ENCODE measurements around the gene ZDHHC8.

The ZDHHC8 gene

GRCh38 chr22:20106205-20106848 lies 25.3 kb upstream of the ZDHHC8 start:
- H3K4me1 ChIP-seq (ENCODE audit: control insufficient read depth, insufficient read depth, low read length), result no peaks in the 10 kb centered on the region
- H3K27ac ChIP-seq (ENCODE audit: low read depth, low read length), result no peak overlapping the region
- no peak overlapping the region for H3K9ac ChIP-seq (ENCODE audit: low read length)
- no peaks in the 10 kb centered on the region for H3K27me3 ChIP-seq (ENCODE audit: control insufficient read depth, insufficient read depth, low read length)
- peaks cover 58% of the 10 kb centered on the region for H3K36me3 ChIP-seq (ENCODE audit: control insufficient read depth, insufficient read depth, low read length)
- no peak overlapping the region for H3K4me3 ChIP-seq (ENCODE audit: low read length)

- Histone ChIP-seq H3K4me3 (ENCODE audit: low read length) (no peak overlapping the region), H3K27ac (ENCODE audit: low read depth, low read length) (no peak overlapping the region), H3K36me3 (ENCODE audit: control insufficient read depth, insufficient read depth, low read length) (peaks cover 59% of the 10 kb centered on the region), H3K4me1 (ENCODE audit: control insufficient read depth, insufficient read depth, low read length) (no peaks in the 10 kb centered on the region), H3K9ac (ENCODE audit: low read length) (no peak overlapping the region), H3K27me3 (ENCODE audit: control insufficient read depth, insufficient read depth, low read length) (no peaks in the 10 kb centered on the region)
Observed at GRCh38 chr22:20106849-20107237, 24.8 kb upstream of the ZDHHC8 start.

GRCh38 chr22:20107471-20107901 lies 24.1 kb upstream of the ZDHHC8 start:
- no peak overlapping the region for H3K9ac ChIP-seq (ENCODE audit: low read length)
- no peak overlapping the region for H3K4me3 ChIP-seq (ENCODE audit: low read length)
- no peaks in the 10 kb centered on the region for H3K4me1 ChIP-seq (ENCODE audit: control insufficient read depth, insufficient read depth, low read length)
- no peaks in the 10 kb centered on the region for H3K27me3 ChIP-seq (ENCODE audit: control insufficient read depth, insufficient read depth, low read length)
- H3K27ac ChIP-seq (ENCODE audit: low read depth, low read length), result no peak overlapping the region
- H3K36me3 ChIP-seq (ENCODE audit: control insufficient read depth, insufficient read depth, low read length), result peaks cover 58% of the 10 kb centered on the region

- peaks cover 61% of the 10 kb centered on the region for H3K36me3 ChIP-seq (ENCODE audit: control insufficient read depth, insufficient read depth, low read length)
- H3K4me3 ChIP-seq (ENCODE audit: low read length), result no peak overlapping the region
- no peak overlapping the region for H3K27ac ChIP-seq (ENCODE audit: low read depth, low read length)
- H3K9ac ChIP-seq (ENCODE audit: low read length), result no peak overlapping the region
- H3K4me1 ChIP-seq (ENCODE audit: control insufficient read depth, insufficient read depth, low read length), result no peaks in the 10 kb centered on the region
- H3K27me3 ChIP-seq (ENCODE audit: control insufficient read depth, insufficient read depth, low read length), result no peaks in the 10 kb centered on the region
Observed at GRCh38 chr22:20107951-20108756, 23.4 kb upstream of the ZDHHC8 start.

- peaks cover 64% of the 10 kb centered on the region for H3K36me3 ChIP-seq (ENCODE audit: control insufficient read depth, insufficient read depth, low read length)
- no peak overlapping the region for H3K4me3 ChIP-seq (ENCODE audit: low read length)
- no peaks in the 10 kb centered on the region for H3K27me3 ChIP-seq (ENCODE audit: control insufficient read depth, insufficient read depth, low read length)
- no peak overlapping the region for H3K27ac ChIP-seq (ENCODE audit: low read depth, low read length)
- no peak overlapping the region for H3K9ac ChIP-seq (ENCODE audit: low read length)
- no peaks in the 10 kb centered on the region for H3K4me1 ChIP-seq (ENCODE audit: control insufficient read depth, insufficient read depth, low read length)
Observed at GRCh38 chr22:20108757-20109230, 22.8 kb upstream of the ZDHHC8 start.

- no peak overlapping the region for H3K9ac ChIP-seq (ENCODE audit: low read length)
- no peak overlapping the region for H3K4me3 ChIP-seq (ENCODE audit: low read length)
- no peaks in the 10 kb centered on the region for H3K27me3 ChIP-seq (ENCODE audit: control insufficient read depth, insufficient read depth, low read length)
- no peak overlapping the region for H3K27ac ChIP-seq (ENCODE audit: low read depth, low read length)
- H3K4me1 ChIP-seq (ENCODE audit: control insufficient read depth, insufficient read depth, low read length), result no peaks in the 10 kb centered on the region
- H3K36me3 ChIP-seq (ENCODE audit: control insufficient read depth, insufficient read depth, low read length), result peaks cover 63% of the 10 kb centered on the region
Observed at GRCh38 chr22:20109411-20110358, 21.9 kb upstream of the ZDHHC8 start.

GRCh38 chr22:20110359-20110985 lies 21.1 kb upstream of the ZDHHC8 start:
- H3K4me1 ChIP-seq (ENCODE audit: control insufficient read depth, insufficient read depth, low read length), result no peaks in the 10 kb centered on the region
- H3K9ac ChIP-seq (ENCODE audit: low read length), result no peak overlapping the region
- no peak overlapping the region for H3K27ac ChIP-seq (ENCODE audit: low read depth, low read length)
- H3K36me3 ChIP-seq (ENCODE audit: control insufficient read depth, insufficient read depth, low read length), result peaks cover 61% of the 10 kb centered on the region
- H3K27me3 ChIP-seq (ENCODE audit: control insufficient read depth, insufficient read depth, low read length), result no peaks in the 10 kb centered on the region
- H3K4me3 ChIP-seq (ENCODE audit: low read length), result no peak overlapping the region

- H3K4me3 ChIP-seq (ENCODE audit: low read length), result no peak overlapping the region
- no peak overlapping the region for H3K27ac ChIP-seq (ENCODE audit: low read depth, low read length)
- no peaks in the 10 kb centered on the region for H3K4me1 ChIP-seq (ENCODE audit: control insufficient read depth, insufficient read depth, low read length)
- H3K36me3 ChIP-seq (ENCODE audit: control insufficient read depth, insufficient read depth, low read length), result peaks cover 55% of the 10 kb centered on the region
- no peak overlapping the region for H3K9ac ChIP-seq (ENCODE audit: low read length)
- no peaks in the 10 kb centered on the region for H3K27me3 ChIP-seq (ENCODE audit: control insufficient read depth, insufficient read depth, low read length)
Observed at GRCh38 chr22:20111045-20111688, 20.4 kb upstream of the ZDHHC8 start.

GRCh38 chr22:20111689-20112622 lies 19.6 kb upstream of the ZDHHC8 start:
- Histone ChIP-seq H3K9ac (ENCODE audit: low read length) (no peak overlapping the region), H3K27me3 (ENCODE audit: control insufficient read depth, insufficient read depth, low read length) (no peaks in the 10 kb centered on the region), H3K4me1 (ENCODE audit: control insufficient read depth, insufficient read depth, low read length) (peaks cover 3% of the 10 kb centered on the region), H3K27ac (ENCODE audit: low read depth, low read length) (no peak overlapping the region), H3K36me3 (ENCODE audit: control insufficient read depth, insufficient read depth, low read length) (peaks cover 47% of the 10 kb centered on the region), H3K4me3 (ENCODE audit: low read length) (no peak overlapping the region)

- H3K4me1 ChIP-seq (ENCODE audit: control insufficient read depth, insufficient read depth, low read length), result peaks cover 3% of the 10 kb centered on the region
- H3K4me3 ChIP-seq (ENCODE audit: low read length), result no peak overlapping the region
- H3K27ac ChIP-seq (ENCODE audit: low read depth, low read length), result no peak overlapping the region
Observed at GRCh38 chr22:20112623-20113511, 18.7 kb upstream of the ZDHHC8 start.

More at GRCh38 chr22:20112623-20113511, 18.7 kb upstream of the ZDHHC8 start:
- Histone ChIP-seq H3K36me3 (ENCODE audit: control insufficient read depth, insufficient read depth, low read length) (peaks cover 38% of the 10 kb centered on the region), H3K27me3 (ENCODE audit: control insufficient read depth, insufficient read depth, low read length) (no peaks in the 10 kb centered on the region), H3K9ac (ENCODE audit: low read length) (no peak overlapping the region)
